Vagina (tissue), 2 donors: ENCODE data around the gene PAQR4. TPM values are rescaled to one million over a fixed set of nuclear protein-coding genes. Genes with fewer than 3 reads are reported as not detected.

Source experiments
- DNase-seq, 2 donors: peaks; one replicate each; pipeline ENCODE4 v3.0.0-alpha.2; 2017; ENCODE audit errors: extremely low spot score in 2 of 2
- H3K27ac ChIP-seq: fragments of 200-600 bp; sonication (generic); one replicate; pipeline ENCODE4 v1.5.1; 2019
- H3K27me3 ChIP-seq: fragments of 200-600 bp; sonication (generic); one replicate; pipeline ENCODE4 v1.5.1; 2019
- H3K36me3 ChIP-seq, 2 donors: fragments of 200-600 bp; sonication (generic); one replicate each; pipeline ENCODE4 v1.5.1; 2017 to 2019
- H3K4me1 ChIP-seq: fragments of 200-600 bp; sonication (generic); one replicate; pipeline ENCODE4 v1.5.1; 2019
- H3K4me3 ChIP-seq, 2 donors: fragments of 200-600 bp; sonication (generic); 1 replicate in 1 of 2; 2 replicates in 1 of 2; pipeline ENCODE4 v1.5.1; 2016 to 2019
- H3K9me3 ChIP-seq: fragments of 200-600 bp; sonication (generic); one replicate; pipeline ENCODE4 v1.5.1; 2019
- CTCF ChIP-seq, 3 experiments: fragments of 450-650 bp in 2 of 3; fragments of 200-600 bp in 1 of 3; sonication (generic) in 1 of 3; IDR thresholded peaks; one replicate each; pipeline ENCODE4 v1.5.1; 2017 to 2019; ENCODE audit warnings: antibody characterized with exemption in 3 of 3, mild to moderate bottlenecking in 2 of 3, moderate library complexity in 2 of 3
- POLR2A ChIP-seq, 2 donors: fragments of 450-650 bp; IDR thresholded peaks; one replicate each; pipeline ENCODE4 v1.6.1; 2017; ENCODE audit warnings: antibody characterized with exemption in 2 of 2, mild to moderate bottlenecking in 2 of 2, moderate library complexity in 2 of 2
- POLR2AphosphoS5 ChIP-seq, 2 donors: sonication (generic); formaldehyde crosslinking; IDR thresholded peaks; one replicate each; pipeline ENCODE4 v1.9.0; 2017; ENCODE audit warnings: antibody characterized with exemption in 2 of 2, mild to moderate bottlenecking in 2 of 2, low read depth in 1 of 2; ENCODE audit not compliant: insufficient read depth in 1 of 2
- intact Hi-C: fragments of 100-400 bp; cut with DNase I; formaldehyde crosslinking; loops from one replicate; pipeline ENCODE4 v1.15.1; 2023
- total RNA-seq: library from RNA; depleted of rRNA; stranded (reverse); fragments of >200 nt; gene quantifications from one replicate; pipeline ENCODE4 v1.2.3, GENCODE V29; 2016

PAQR4 gene
- total RNA-seq, 1 donor from 2014 or later, result 2.7 TPM

GRCh38 chr16:2950353-2950724 is 18.8 kb upstream of the PAQR4 start:
- no peaks in the 10 kb centered on the region for H3K9me3 ChIP-seq
- no peak overlapping the region for H3K4me3 ChIP-seq
- H3K27ac ChIP-seq, result no peak overlapping the region
- TF ChIP-seq CTCF (IDR thresholded peaks at IDR 0.05) (no peak), POLR2AphosphoS5 (IDR thresholded peaks at IDR 0.05; ENCODE audit: insufficient read depth in 1 of 2, low read depth in 1 of 2) (no peak), POLR2A (IDR thresholded peaks at IDR 0.05) (no peak)
- peaks cover 0 to 7% of the 10 kb centered on the region in 2 donors for H3K36me3 ChIP-seq
- no peak for DNase-seq
- H3K27me3 ChIP-seq, result no peaks in the 10 kb centered on the region
- intact Hi-C loops, result no loop called here
- H3K4me1 ChIP-seq, result no peaks in the 10 kb centered on the region

- no peaks in the 10 kb centered on the region for H3K4me1 ChIP-seq
- H3K9me3 ChIP-seq, result no peaks in the 10 kb centered on the region
- H3K27me3 ChIP-seq, result no peaks in the 10 kb centered on the region
- TF ChIP-seq POLR2AphosphoS5 (IDR thresholded peaks at IDR 0.05; ENCODE audit: insufficient read depth in 1 of 2, low read depth in 1 of 2), result no peak
- no peak for TF ChIP-seq POLR2A (IDR thresholded peaks at IDR 0.05)
- TF ChIP-seq CTCF (IDR thresholded peaks at IDR 0.05), result no peak
- intact Hi-C loops, result no loop called here
- H3K4me3 ChIP-seq, result no peak overlapping the region
- H3K27ac ChIP-seq, result no peak overlapping the region
- no peak for DNase-seq
- peaks cover 0 to 7% of the 10 kb centered on the region in 2 donors for H3K36me3 ChIP-seq
Measured at GRCh38 chr16:2950773-2951172, 18.4 kb upstream of the PAQR4 start.

DNA sequence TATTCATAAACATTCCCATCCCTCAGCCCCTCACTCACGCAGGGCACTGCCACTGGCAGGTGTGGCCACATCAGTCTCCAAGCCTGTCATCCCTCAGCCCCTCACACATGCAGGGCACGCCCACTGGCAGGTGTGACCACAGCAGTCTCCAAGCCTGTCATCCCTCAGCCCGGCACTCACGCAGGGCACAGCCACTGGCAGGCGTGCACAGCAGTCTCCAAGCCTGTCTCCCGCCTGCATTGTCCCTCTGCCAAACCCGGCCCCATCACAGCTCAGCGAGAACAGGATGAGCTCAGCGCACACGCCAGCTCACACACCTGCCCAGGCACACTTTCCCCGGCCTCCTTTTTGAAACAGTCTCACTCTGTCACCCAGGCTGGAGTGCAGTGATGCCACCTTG is 16.5 kb upstream of the PAQR4 start:
- Histone ChIP-seq H3K27me3 (no peaks in the 10 kb centered on the region), H3K4me1 (no peaks in the 10 kb centered on the region), H3K36me3 (no peaks in the 10 kb centered on the region), H3K27ac (no peak overlapping the region), H3K4me3 (no peak overlapping the region), H3K9me3 (no peaks in the 10 kb centered on the region)
- intact Hi-C loops, result no loop called here
- DNase-seq, result no peak
- TF ChIP-seq CTCF (IDR thresholded peaks at IDR 0.05), result no peak

DNA sequence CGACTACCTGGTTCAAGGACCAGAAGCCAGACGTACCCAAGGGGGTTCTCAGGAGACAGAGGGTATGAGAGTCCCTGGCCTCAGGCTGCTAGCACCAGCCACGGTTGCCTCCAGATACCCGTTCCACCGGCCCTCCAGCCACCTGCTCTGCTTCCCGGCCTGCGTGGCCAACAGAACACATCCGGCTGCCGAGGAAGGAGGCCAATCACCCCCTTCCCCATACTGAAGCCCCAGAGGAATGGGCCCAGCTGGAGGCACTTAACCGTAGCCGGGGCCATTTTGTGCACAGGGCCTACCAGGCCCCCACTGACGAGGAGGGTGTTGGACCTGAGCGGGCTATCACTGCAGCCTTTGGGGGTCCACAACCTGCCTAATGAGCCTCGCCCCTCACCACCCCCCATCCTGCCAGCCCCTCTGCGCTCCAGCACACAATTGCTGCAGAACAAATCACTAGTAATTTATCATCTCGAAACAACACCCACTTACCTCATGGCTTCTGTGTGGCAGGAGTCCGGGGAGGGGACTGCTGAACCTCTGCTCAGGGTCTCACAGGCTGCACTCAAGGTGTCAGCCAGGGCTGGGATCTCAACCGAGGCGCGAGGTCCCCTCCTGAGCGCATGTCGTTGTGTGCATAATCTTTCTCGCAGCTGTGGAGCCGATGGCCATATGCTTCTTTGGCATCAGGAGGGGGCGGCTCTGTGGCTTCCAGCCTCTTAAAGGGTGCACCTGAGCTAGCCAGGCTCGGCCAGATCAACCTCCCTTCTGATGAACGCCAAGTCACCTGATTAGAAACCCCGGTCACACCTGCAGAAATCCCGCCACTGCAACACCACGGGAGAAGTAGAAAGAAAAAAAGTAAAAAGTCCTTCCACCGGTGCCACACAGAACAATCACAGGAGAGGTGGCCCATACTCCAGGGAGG is 15.2 kb upstream of the PAQR4 start:
- no peaks in the 10 kb centered on the region for H3K4me1 ChIP-seq
- H3K9me3 ChIP-seq, result no peaks in the 10 kb centered on the region
- H3K27me3 ChIP-seq, result no peaks in the 10 kb centered on the region
- no peaks in the 10 kb centered on the region for H3K36me3 ChIP-seq
- no peak for TF ChIP-seq POLR2AphosphoS5 (IDR thresholded peaks at IDR 0.05; ENCODE audit: insufficient read depth in 1 of 2, low read depth in 1 of 2)
- TF ChIP-seq CTCF (IDR thresholded peaks at IDR 0.05), result no peak
- no peak for TF ChIP-seq POLR2A (IDR thresholded peaks at IDR 0.05)
- H3K4me3 ChIP-seq, result no peak overlapping the region
- DNase-seq, result no peak
- intact Hi-C loops, result no loop called here
- no peak overlapping the region for H3K27ac ChIP-seq

DNA sequence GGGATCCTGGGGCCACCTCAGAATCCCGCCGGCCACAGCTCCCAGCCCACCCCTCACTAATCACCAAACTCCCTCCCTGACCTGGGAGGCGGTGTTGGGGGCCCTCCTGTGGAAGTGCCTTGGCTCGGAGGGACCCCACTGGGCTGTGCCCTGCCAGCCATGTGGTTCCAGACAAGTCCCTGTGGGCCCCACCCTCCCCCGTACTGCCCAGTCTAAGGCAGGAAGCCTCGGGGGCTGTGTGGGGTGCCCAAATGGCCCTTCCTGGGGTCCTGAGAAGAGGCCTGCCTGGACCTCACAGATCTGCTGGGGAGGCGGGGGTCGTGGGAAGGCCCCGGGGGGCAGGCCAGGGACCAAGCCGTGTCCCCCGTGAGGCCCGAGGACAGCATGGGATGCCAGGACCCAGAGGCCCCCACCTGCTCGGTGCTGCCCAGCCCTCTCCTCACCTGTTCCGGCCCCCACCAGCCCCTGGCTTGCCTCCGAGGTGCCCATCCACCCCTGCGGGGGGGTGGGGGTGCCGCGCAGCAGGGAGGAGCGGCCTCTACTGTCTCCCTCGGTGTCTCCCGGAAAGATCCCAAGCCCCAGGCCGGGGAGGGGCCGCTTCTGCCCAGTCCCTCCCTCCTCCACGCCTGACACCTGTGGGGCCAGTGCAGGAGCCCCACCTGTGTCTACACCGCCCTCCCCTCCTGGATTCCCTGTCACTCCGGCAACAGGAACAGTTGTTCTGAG is 14.3 kb upstream of the PAQR4 start:
- Histone ChIP-seq H3K4me1 (no peaks in the 10 kb centered on the region), H3K4me3 (no peak overlapping the region), H3K36me3 (no peaks in the 10 kb centered on the region), H3K9me3 (no peaks in the 10 kb centered on the region), H3K27me3 (no peaks in the 10 kb centered on the region), H3K27ac (no peak overlapping the region)
- DNase-seq, result no peak
- intact Hi-C loops, result no loop called here
- TF ChIP-seq POLR2A (IDR thresholded peaks at IDR 0.05) (no peak), POLR2AphosphoS5 (IDR thresholded peaks at IDR 0.05; ENCODE audit: insufficient read depth in 1 of 2, low read depth in 1 of 2) (no peak), CTCF (IDR thresholded peaks at IDR 0.05) (no peak)
